ENCODE results near the gene HDHD5.

Gene HDHD5

DNA sequence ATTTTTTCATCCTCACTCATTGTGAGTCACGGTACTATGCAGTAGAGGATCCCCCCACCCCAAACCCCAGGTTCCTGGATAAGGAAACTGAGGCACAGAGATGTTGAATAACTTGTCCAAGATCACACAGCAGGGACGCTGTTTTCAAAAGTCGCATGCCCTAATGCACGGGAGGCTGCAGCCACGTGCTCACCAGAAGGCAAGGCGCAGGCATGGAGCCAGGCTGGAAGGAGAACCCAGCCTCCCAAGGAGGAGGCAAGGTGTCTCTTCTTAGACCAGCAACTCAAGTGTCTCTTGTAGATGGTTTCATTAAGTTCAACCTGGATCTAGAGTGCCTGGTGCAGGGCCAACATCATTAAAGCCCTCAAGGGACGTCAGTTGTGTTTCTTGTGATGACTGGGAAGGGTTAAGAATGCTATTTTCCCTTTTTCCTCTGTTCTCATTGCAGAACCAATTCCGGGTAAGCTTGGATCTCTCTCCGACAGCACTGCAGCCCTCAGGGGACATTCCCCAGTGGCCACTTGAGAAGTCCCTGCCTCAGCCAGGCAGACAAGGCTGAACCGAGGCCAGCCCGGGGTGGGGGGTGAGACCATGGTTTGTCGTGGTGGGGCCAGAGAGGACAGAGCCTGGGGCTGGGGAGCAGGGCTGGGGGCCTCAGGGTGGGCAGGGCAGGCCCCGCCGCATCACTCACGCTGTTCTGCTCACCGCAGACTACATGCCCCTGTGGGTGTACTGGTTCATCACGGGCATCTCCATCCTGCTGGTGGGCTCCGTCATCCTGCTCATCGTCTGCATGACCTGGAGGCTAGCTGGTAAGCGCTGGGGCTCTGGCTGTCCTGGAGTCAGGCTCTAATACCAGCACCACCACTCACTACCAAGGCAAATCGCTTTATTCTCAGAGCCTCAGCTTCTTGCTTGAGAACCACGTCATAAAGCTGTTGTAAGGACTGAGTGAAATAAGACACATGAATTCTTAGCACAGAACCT lies 53.6 kb downstream of the HDHD5 start:
- DNase-seq (ENCODE audit: low spot score) = no peak

- no peak for DNase-seq (ENCODE audit: low spot score)
Measured at GRCh38 chr22:17104336-17104935, 54.6 kb downstream of the HDHD5 start.

DNA sequence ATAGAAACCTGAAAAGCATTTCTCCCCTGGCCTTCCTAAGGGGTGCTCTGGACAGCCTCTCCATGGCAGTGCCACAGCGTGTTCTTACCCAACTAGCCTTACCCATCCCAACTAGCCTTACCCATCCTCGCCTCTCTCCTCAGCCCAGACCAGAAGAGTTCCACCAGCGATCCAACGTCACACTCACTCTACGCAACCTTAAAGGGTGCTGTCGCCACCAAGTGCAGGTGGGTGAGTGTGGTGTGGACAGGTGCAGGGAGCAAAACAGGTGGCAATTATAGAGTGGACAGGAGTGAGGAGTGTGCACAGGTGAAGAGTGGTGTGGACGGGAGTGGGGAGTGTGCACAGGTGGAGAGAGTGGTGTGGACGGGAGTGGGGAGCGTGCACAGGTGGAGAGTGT lies 55.7 kb downstream of the HDHD5 start:
- no peak for DNase-seq (ENCODE audit: low spot score)

- no peak for DNase-seq (ENCODE audit: low spot score)
Measured at GRCh38 chr22:17102297-17102667, 56.8 kb downstream of the HDHD5 start.

DNA sequence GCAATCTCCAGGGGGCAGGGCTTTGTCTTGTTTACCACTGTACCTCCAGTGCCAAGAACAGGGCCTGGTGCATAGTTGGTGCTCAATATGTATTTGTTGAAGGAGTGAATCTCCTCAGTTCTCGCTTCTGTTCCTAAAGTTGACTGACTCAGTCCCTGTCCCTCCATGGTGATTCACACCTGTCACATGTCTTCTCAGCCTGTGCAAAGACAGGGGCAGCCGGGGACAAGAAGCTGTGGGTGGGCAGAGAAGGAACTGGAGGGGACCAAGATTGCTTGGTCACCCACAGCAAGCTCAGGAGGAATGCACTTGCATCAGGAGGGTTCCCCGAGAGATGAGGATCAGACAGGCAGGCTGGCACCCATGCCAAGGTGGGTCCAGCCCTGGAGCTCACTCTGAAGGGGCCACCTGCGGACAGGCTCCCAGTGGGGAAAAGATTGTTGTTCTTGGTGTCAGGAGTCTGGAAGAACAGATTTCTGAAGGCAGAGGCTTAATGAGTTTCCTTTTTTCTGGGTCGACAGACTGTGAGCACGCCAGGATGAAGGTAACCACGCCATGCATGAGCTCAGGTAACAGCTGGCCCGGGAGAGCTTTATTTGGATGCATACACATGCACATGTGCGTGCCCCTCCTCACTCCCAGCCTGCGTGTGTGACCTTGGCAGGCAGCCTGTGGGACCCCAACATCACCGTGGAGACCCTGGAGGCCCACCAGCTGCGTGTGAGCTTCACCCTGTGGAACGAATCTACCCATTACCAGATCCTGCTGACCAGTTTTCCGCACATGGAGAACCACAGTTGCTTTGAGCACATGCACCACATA lies 57.4 kb downstream of the HDHD5 start:
- no peak for DNase-seq (ENCODE audit: low spot score)

DNA sequence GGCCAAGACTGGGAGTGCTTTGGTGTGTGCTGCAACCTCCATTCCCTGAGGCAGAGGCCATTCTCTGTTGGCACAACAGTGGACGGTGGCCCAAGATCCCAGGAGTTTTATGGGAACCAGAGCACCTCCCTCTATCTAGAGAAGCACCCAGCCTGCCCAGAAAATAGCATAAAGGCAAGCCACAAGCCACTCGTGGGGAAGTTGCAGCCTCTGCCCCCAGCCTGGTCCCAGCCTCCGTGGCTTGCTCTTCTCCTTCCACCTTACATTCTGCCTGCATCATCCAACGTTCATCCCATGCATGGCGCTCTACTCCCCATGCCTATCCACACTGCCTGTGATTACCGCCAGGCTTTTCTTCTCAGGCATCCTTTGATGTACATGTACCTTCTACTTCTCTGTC lies 58.5 kb downstream of the HDHD5 start:
- no peak for DNase-seq (ENCODE audit: low spot score)

DNA sequence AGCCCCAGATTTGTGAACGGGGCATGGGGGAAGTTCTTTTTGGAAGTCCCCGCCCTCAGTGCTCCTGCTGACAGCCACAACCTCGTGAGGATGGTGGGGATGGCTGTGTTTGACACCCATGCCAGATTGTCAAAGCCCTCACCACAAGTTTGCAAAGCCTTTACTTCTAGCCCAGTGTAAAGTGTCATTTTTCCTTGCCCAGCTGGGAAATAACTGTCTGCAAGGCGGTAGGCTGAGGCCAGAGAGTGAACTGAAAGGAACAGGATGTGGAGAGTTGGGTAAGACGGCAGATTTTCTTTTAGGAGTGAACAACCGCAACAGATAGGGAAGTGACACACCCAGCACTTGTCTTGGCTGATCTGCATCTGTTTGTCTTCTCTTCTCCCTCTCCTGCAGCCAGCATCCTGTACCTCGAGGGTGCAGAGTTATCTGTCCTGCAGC lies 60.7 kb downstream of the HDHD5 start:
- no peak for DNase-seq (ENCODE audit: low spot score)

- no peak for DNase-seq (ENCODE audit: low spot score)
Measured at GRCh38 chr22:17097701-17098100, 61.4 kb downstream of the HDHD5 start.

- no peak for DNase-seq (ENCODE audit: low spot score)
Measured at GRCh38 chr22:17097062-17097461, 62.0 kb downstream of the HDHD5 start.

DNA sequence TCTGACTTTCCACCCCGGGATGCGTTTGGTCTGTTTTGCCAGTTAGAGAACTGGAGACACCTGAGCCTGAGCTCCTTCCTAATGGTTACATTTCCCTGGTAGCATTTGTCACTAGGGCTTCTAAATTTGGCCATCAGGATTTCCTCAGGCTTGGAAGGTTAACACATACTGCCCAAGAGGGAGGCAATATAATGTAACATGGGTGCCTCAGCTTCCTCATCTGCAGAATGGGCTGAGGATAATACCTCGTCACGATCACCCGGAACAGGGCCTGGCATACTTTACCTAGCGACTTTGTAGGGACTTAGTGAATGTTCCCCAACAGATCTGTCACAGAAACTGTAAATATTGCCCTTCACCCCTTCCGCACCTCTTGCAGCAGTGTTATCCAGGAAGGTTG lies 63.0 kb downstream of the HDHD5 start:
- DNase-seq (ENCODE audit: low spot score) = no peak

DNA sequence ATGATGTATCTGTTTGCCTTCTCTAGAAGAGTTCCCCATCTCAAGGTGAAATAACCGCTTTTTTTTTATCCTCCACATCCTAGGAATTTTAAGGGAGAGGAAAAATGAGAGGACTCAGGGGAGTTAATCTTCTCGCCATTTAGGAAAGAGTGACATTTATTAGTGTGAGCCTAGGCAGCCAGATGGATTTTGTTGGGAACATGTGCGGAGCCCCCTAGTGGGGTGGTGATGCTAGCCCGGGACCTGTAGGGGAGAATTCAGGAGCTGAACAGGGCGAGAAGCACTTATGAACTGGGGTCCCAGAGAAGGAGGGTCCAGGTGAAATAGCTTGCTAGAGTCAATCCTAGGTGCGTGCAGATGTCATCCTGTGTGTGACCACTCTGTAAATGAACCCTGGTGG lies 63.5 kb downstream of the HDHD5 start:
- DNase-seq (ENCODE audit: low spot score) = no peak

- DNase-seq (ENCODE audit: low spot score) = no peak
Measured at GRCh38 chr22:17093081-17093480, 66.0 kb downstream of the HDHD5 start.

GRCh38 chr22:17091851-17092250 lies 67.2 kb downstream of the HDHD5 start:
- no peak for DNase-seq (ENCODE audit: low spot score)

DNA sequence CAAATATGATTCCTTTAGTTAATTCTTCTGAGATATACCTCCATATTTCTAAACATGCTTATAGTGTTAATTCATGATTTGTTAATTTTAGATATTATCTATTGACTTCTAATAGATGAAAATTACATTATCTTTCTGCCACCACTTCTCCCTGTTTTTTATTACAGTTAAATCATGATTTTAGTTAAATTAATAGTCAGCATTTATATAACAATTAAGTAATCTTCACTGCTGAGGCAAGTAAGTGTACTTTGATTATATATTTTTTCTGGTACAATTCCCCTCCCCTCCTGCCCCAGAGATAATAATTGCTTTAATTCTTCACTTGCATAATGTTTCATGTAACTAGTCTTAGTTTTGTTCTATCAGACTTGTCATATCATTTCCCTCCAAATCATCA lies 68.5 kb downstream of the HDHD5 start:
- no peak for DNase-seq (ENCODE audit: low spot score)
